Measurements from ENCODE around the gene IPO7.

Gene IPO7

DNA sequence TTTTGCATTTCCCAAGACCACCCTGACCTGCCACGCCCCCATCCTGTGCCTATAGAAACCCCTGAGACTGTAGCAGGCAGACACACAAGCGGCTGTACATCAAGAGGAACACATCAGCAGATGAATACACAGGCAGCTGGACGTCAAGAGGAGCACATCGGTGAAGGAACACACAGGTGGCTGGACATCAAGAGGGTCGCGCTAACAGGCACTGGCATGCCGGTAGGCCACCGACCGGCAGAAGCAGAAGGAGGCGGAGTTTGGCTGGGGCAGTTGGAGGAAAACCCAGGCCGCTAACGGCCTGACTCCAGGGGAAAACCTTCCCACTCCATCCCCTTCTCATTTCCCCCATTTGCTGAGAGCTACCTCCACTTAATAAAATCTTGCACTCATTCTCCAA is 5.4 kb upstream of the IPO7 start:
- H3K4me1 Mint-ChIP-seq = peaks cover 6% of the 10 kb centered on the region
- H3K4me3 Mint-ChIP-seq = no peak overlapping the region
- H3K27ac Mint-ChIP-seq = no peak overlapping the region
- no peaks in the 10 kb centered on the region for H3K9me3 Mint-ChIP-seq
- peaks cover 10% of the 10 kb centered on the region for H3K27me3 Mint-ChIP-seq (ENCODE audit: low read depth)
- TF ChIP-seq, protein P1, sequence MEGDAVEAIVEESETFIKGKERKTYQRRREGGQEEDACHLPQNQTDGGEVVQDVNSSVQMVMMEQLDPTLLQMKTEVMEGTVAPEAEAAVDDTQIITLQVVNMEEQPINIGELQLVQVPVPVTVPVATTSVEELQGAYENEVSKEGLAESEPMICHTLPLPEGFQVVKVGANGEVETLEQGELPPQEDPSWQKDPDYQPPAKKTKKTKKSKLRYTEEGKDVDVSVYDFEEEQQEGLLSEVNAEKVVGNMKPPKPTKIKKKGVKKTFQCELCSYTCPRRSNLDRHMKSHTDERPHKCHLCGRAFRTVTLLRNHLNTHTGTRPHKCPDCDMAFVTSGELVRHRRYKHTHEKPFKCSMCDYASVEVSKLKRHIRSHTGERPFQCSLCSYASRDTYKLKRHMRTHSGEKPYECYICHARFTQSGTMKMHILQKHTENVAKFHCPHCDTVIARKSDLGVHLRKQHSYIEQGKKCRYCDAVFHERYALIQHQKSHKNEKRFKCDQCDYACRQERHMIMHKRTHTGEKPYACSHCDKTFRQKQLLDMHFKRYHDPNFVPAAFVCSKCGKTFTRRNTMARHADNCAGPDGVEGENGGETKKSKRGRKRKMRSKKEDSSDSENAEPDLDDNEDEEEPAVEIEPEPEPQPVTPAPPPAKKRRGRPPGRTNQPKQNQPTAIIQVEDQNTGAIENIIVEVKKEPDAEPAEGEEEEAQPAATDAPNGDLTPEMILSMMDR (IDR thresholded peaks at IDR 0.05; ENCODE audit: unreplicated experiment in 3 of 3) = no peak
- H3K36me3 Mint-ChIP-seq (ENCODE audit: low read depth) = no peaks in the 10 kb centered on the region

DNA sequence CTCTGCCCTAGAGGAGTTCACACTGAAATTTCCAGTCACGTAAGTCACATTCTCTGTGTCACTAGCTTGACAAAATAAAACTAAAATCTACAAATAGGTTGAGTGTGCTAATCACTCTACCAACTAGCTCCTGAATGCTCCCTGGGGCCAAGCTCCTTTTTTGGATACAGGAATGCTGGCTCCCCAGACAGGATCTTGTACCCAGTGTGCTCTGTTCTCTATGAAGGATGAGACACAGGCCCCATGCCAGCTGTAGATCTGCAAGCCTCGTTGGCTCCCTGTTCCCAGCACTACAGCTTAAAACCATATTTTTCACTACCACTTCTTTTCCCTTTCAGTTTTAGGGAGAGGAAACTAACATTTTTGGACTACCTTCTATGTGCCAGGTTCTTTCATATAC is 3.7 kb upstream of the IPO7 start:
- Mint-ChIP-seq H3K27me3 (ENCODE audit: low read depth) (peaks cover 10% of the 10 kb centered on the region), H3K27ac (peak overlapping the region; percentile 81 to 91 (median 86)), H3K4me1 (peaks cover 17% of the 10 kb centered on the region), H3K36me3 (ENCODE audit: low read depth) (no peaks in the 10 kb centered on the region), H3K9me3 (no peaks in the 10 kb centered on the region), H3K4me3 (no peak overlapping the region)
- TF ChIP-seq, protein P1 (IDR thresholded peaks at IDR 0.05; ENCODE audit: unreplicated experiment in 3 of 3) = no peak

- no peaks in the 10 kb centered on the region for H3K27me3 Mint-ChIP-seq (ENCODE audit: low read depth)
- peak overlapping the region; percentile 72 to 98 (median 84) for H3K27ac Mint-ChIP-seq
- H3K36me3 Mint-ChIP-seq (ENCODE audit: low read depth) = peaks cover 12% of the 10 kb centered on the region
- TF ChIP-seq, protein P1 (IDR thresholded peaks at IDR 0.05; ENCODE audit: unreplicated experiment in 3 of 3) = peak in 1 of 3 experiments; percentile 7
- H3K4me3 Mint-ChIP-seq = peak overlapping the region; percentile 97 to 98 (median 98)
- no peaks in the 10 kb centered on the region for H3K9me3 Mint-ChIP-seq
- peaks cover 38% of the 10 kb centered on the region for H3K4me1 Mint-ChIP-seq
These were observed 961 bp downstream of the IPO7 start for GRCh38 chr11:9385327-9385899.

GRCh38 chr11:9386086-9386485 is 1.6 kb downstream of the IPO7 start:
- Mint-ChIP-seq H3K27ac (peak overlapping the region in 1 of 3 experiments; percentile 84), H3K27me3 (ENCODE audit: low read depth) (no peaks in the 10 kb centered on the region), H3K4me1 (peaks cover 34% of the 10 kb centered on the region), H3K9me3 (no peaks in the 10 kb centered on the region), H3K36me3 (ENCODE audit: low read depth) (peaks cover 13% of the 10 kb centered on the region), H3K4me3 (peak overlapping the region; percentile 97 to 98 (median 98))
- TF ChIP-seq, protein P1 (IDR thresholded peaks at IDR 0.05; ENCODE audit: unreplicated experiment in 3 of 3) = no peak

DNA sequence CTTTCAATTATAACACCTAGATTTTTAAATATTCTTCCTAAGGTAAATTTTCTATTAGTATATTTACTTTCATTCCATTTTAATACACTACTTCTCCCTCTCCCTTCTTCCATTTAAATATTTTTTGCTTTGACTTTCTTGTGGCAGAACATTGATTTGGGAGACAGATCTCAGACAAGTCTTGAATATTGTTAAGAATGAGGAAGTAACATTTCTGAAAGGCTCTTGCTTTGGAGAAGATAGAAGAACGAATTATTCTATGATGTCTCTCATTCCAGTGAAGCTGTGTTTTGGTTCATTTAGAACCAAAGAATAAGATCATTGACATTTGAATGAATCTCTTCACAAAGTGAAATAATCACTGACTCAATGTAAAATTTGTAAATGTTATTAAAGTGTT is 2.4 kb downstream of the IPO7 start:
- Mint-ChIP-seq H3K36me3 (ENCODE audit: low read depth) (peaks cover 13% of the 10 kb centered on the region), H3K4me3 (peak overlapping the region; percentile 60 to 75 (median 67)), H3K27ac (peak overlapping the region; percentile 40 to 51 (median 41)), H3K27me3 (ENCODE audit: low read depth) (no peaks in the 10 kb centered on the region), H3K9me3 (no peaks in the 10 kb centered on the region), H3K4me1 (peaks cover 32% of the 10 kb centered on the region)
- TF ChIP-seq, protein P1 (IDR thresholded peaks at IDR 0.05; ENCODE audit: unreplicated experiment in 3 of 3) = no peak

DNA sequence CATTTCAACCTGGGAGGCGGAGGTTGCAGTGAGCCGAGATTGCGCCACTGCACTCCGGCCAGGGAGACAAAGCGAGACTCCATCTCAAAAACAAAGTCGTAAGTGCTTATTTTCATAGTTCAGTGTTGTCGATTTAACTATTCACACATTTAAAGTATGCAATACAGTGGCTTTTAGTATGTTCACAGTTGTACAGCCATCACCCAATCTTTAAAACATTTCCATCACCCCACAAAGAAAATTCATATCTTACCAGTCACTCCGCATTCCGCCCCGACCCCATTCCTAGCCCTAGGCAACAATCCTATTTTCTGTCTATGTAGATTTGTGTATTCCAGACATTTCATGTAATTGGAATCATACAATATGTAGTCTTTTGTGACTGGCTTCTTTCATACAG is 11.9 kb downstream of the IPO7 start:
- TF ChIP-seq, protein P1 (IDR thresholded peaks at IDR 0.05; ENCODE audit: unreplicated experiment in 3 of 3) = no peak
- Mint-ChIP-seq H3K27ac (peak overlapping the region in 1 of 3 experiments; percentile 2), H3K4me1 (peaks cover 7% of the 10 kb centered on the region), H3K9me3 (no peaks in the 10 kb centered on the region), H3K27me3 (ENCODE audit: low read depth) (no peaks in the 10 kb centered on the region), H3K36me3 (ENCODE audit: low read depth) (peaks cover 22% of the 10 kb centered on the region), H3K4me3 (no peak overlapping the region)

All from nephron (organoid).